ENCODE data around the gene BIK. TPM values are rescaled to one million over a fixed set of nuclear protein-coding genes. Genes with fewer than 3 reads are reported as not detected.
A peak's percentile ranks its signal among the peaks of the same experiment; 100 is the strongest.

The BIK gene
- total RNA-seq, 2 donors from 2014 or later: 1.9 to 4.0 TPM

DNA sequence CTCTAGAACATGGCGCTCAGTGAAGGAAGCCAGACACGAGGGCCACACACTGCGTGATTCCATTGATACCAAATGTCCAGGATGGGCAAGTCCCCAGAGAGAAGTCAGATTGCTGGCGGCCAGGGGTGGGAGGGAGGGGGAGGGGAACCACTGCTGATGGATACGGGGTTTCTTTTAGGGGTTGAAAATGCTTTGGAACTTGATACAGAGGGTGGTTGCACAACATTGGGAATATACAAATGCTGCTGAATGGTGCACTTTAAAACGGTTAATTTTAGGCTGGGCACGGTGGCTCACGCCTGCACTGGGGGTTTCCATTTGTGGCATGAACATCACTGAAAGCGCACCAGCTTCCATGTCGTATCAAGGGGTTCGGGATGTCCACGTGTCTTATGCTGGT is 45.9 kb downstream of the BIK start:
- no peak for ATAC-seq (replicated peaks)
- Mint-ChIP-seq H3K36me3 (ENCODE audit: low read depth) (peaks cover 6% of the 10 kb centered on the region), H3K27ac (no peak overlapping the region), H3K27me3 (no peaks in the 10 kb centered on the region), H3K4me1 (peaks cover 6% of the 10 kb centered on the region), H3K4me3 (no peak overlapping the region), H3K9me3 (no peaks in the 10 kb centered on the region)

GRCh38 chr22:43157874-43158546 is 47.5 kb downstream of the BIK start:
- no peaks in the 10 kb centered on the region for H3K9me3 Mint-ChIP-seq

GRCh38 chr22:43158778-43159483 is 48.4 kb downstream of the BIK start:
- no peaks in the 10 kb centered on the region for H3K27me3 Mint-ChIP-seq
- H3K27ac Mint-ChIP-seq: peak overlapping the region; percentile 31
- ATAC-seq (replicated peaks): no peak
- H3K9me3 Mint-ChIP-seq: no peaks in the 10 kb centered on the region
- H3K4me1 Mint-ChIP-seq: no peaks in the 10 kb centered on the region
- H3K4me3 Mint-ChIP-seq: no peak overlapping the region
- H3K36me3 Mint-ChIP-seq (ENCODE audit: low read depth): peaks cover 17% of the 10 kb centered on the region

More at GRCh38 chr22:43157874-43158546, 47.5 kb downstream of the BIK start:
- no peaks in the 10 kb centered on the region for H3K27me3 Mint-ChIP-seq
- peaks cover 15% of the 10 kb centered on the region for H3K36me3 Mint-ChIP-seq (ENCODE audit: low read depth)
- H3K4me3 Mint-ChIP-seq: no peak overlapping the region
- H3K27ac Mint-ChIP-seq: peak overlapping the region; percentile 31
- no peak for ATAC-seq (replicated peaks)
- H3K4me1 Mint-ChIP-seq: peaks cover 2% of the 10 kb centered on the region

- H3K27ac Mint-ChIP-seq: no peak overlapping the region
- H3K9me3 Mint-ChIP-seq: no peaks in the 10 kb centered on the region
- ATAC-seq (replicated peaks): no peak
- H3K36me3 Mint-ChIP-seq (ENCODE audit: low read depth): peaks cover 21% of the 10 kb centered on the region
- H3K4me3 Mint-ChIP-seq: no peak overlapping the region
- no peaks in the 10 kb centered on the region for H3K4me1 Mint-ChIP-seq
- no peaks in the 10 kb centered on the region for H3K27me3 Mint-ChIP-seq
These were observed 49.1 kb downstream of the BIK start for GRCh38 chr22:43159484-43160178.

DNA sequence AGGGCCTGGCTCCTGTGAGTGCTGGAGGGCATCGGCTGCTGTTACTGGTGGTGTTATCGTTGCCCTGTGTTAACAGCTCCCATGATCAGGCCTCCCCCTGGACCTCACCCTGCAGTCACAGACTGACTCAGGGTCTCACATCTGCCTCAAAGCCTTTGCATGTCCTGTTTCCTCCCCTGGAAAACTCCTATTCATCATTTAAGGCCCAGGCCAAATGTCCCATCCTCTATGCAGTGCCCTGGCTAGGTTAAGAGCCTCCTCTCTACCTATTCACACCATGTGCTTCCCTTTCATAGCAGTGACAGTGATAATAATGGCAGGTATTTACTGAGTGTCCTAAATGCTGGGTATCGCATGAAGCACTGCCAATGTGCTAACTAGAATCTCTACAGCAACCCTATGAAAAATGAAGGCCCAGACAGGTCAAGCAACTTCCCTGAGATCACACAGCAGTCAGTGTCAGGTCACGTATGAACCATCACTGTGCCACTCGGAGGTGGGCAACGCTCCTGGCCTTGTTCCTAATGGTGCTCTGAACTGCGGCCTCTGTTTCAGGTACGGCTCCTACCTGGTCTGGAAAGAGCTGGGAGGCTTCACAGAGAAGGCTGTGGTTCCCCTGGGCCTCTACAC is 50.1 kb downstream of the BIK start:
- Mint-ChIP-seq H3K4me1 (no peaks in the 10 kb centered on the region), H3K36me3 (ENCODE audit: low read depth) (peaks cover 21% of the 10 kb centered on the region), H3K4me3 (no peak overlapping the region), H3K9me3 (no peaks in the 10 kb centered on the region), H3K27ac (no peak overlapping the region), H3K27me3 (no peaks in the 10 kb centered on the region)
- no peak for ATAC-seq (replicated peaks)

- Mint-ChIP-seq H3K9me3 (no peaks in the 10 kb centered on the region), H3K4me3 (no peak overlapping the region), H3K36me3 (ENCODE audit: low read depth) (peaks cover 22% of the 10 kb centered on the region), H3K27ac (no peak overlapping the region), H3K4me1 (no peaks in the 10 kb centered on the region), H3K27me3 (no peaks in the 10 kb centered on the region)
- ATAC-seq (replicated peaks): no peak
These were observed 52.0 kb downstream of the BIK start for GRCh38 chr22:43162412-43163150.

DNA sequence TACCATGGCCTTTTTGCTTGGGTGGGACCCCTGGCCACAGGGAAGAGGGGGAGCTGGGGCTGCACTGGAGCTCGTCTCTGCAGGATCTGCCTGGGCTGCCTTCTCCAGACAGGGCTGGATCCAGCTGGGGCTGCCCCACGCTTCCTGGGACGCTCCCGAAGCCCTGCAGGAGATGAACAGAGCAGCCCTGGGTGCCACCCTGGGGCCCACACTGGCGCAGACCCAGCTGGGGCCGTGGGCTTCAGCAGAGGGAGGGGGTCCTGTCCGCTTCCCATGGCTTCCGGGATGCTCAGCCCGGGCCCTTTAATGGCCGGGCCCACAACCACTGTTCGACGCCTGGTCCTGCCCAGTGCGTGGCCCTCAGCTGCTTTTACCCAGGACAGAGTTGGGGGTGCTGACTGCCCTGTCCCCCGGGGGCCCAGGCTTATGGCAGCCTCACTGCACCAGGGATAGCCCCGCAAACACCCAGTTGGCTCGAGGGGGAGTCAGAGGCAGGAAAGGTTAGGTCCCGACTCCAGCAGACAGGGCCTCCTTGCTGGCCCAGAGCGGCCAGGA is 52.8 kb downstream of the BIK start:
- Mint-ChIP-seq H3K27me3 (no peaks in the 10 kb centered on the region), H3K27ac (no peak overlapping the region), H3K4me3 (no peak overlapping the region), H3K9me3 (no peaks in the 10 kb centered on the region), H3K36me3 (ENCODE audit: low read depth) (peaks cover 29% of the 10 kb centered on the region), H3K4me1 (no peaks in the 10 kb centered on the region)
- no peak for ATAC-seq (replicated peaks)

DNA sequence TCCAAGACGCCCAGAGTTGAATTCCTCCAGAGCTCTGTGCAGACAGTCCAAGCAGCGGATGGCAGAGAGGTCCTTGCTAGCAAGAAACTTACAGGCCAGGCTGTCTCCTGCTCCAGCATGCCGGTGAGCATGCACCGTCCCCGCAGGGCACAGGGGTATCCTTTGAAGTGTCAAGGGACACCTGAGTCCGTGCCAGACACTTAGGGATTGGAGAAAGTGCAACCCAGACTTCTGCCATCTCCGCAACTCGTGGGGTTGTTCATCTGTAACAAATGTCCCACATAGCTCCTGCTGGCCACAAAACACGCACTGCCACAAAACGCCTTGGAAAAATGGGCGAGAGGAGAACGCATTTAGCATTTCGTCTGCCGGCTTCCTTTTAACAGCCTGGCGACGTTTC is 54.1 kb downstream of the BIK start:
- peak overlapping the region; percentile 67 for H3K27ac Mint-ChIP-seq
- H3K4me3 Mint-ChIP-seq: no peak overlapping the region
- no peak for ATAC-seq (replicated peaks)
- H3K9me3 Mint-ChIP-seq: no peaks in the 10 kb centered on the region
- no peaks in the 10 kb centered on the region for H3K4me1 Mint-ChIP-seq
- H3K27me3 Mint-ChIP-seq: no peaks in the 10 kb centered on the region
- H3K36me3 Mint-ChIP-seq (ENCODE audit: low read depth): peaks cover 40% of the 10 kb centered on the region

- no peaks in the 10 kb centered on the region for H3K27me3 Mint-ChIP-seq
- H3K9me3 Mint-ChIP-seq: no peaks in the 10 kb centered on the region
- no peak overlapping the region for H3K27ac Mint-ChIP-seq
- H3K36me3 Mint-ChIP-seq (ENCODE audit: low read depth): peaks cover 47% of the 10 kb centered on the region
- no peak for ATAC-seq (replicated peaks)
- H3K4me3 Mint-ChIP-seq: no peak overlapping the region
- no peaks in the 10 kb centered on the region for H3K4me1 Mint-ChIP-seq
These were observed 55.8 kb downstream of the BIK start for GRCh38 chr22:43166132-43166930.

- no peaks in the 10 kb centered on the region for H3K9me3 Mint-ChIP-seq
- peaks cover 42% of the 10 kb centered on the region for H3K36me3 Mint-ChIP-seq (ENCODE audit: low read depth)
- ATAC-seq (replicated peaks): no peak
- H3K27ac Mint-ChIP-seq: no peak overlapping the region
- H3K27me3 Mint-ChIP-seq: no peaks in the 10 kb centered on the region
- no peak overlapping the region for H3K4me3 Mint-ChIP-seq
- H3K4me1 Mint-ChIP-seq: no peaks in the 10 kb centered on the region
These were observed 56.5 kb downstream of the BIK start for GRCh38 chr22:43167001-43167589.

DNA sequence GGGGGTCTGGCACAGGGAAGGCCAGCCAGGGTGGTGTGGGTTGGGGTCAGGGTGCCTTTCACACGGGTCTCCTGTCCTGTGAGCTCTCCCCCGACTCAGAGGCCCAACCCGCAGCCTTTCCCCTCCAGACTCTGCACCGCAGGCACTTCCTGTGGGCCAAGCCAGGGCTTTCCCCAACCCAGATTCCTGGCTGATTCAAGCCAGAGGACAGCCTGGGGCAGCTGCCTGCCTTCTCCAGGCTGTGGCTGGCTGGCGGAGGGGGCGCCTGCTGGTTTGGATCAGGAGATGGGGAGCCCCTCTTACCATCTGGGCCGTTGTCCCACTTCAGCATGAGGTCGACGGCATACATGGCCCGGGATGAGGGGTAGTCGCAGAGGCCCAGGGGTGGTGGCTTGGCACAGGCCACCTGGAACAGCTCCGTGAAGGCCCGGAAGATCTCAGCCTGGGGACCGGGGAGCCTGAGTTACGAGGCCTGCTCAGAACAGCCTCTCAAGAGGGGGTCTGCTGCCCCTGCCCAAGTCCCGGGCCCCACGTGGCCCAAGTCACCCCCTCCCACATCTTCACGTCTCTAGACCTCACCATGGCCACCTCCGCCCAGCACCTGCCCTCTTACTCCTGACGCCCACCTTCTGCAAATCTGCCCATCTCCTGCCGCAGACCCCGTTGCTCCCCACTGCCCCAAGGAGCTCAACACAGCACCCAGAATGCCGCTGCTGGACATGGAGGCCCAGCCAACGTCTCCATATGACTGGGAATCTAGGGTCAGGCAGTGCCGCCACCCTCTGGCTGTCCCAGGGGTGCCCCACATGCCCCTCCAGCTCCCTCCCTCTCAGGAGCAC is 58.1 kb downstream of the BIK start:
- H3K4me1 Mint-ChIP-seq: no peaks in the 10 kb centered on the region
- no peak overlapping the region for H3K27ac Mint-ChIP-seq
- H3K4me3 Mint-ChIP-seq: no peak overlapping the region
- H3K9me3 Mint-ChIP-seq: no peaks in the 10 kb centered on the region
- no peaks in the 10 kb centered on the region for H3K27me3 Mint-ChIP-seq
- ATAC-seq (replicated peaks): no peak
- peaks cover 55% of the 10 kb centered on the region for H3K36me3 Mint-ChIP-seq (ENCODE audit: low read depth)

- no peak for ATAC-seq (replicated peaks)
- Mint-ChIP-seq H3K4me1 (no peaks in the 10 kb centered on the region), H3K27ac (no peak overlapping the region), H3K27me3 (no peaks in the 10 kb centered on the region), H3K4me3 (no peak overlapping the region), H3K9me3 (no peaks in the 10 kb centered on the region), H3K36me3 (ENCODE audit: low read depth) (peaks cover 55% of the 10 kb centered on the region)
These were observed 59.0 kb downstream of the BIK start for GRCh38 chr22:43169310-43170130.
